GM19351 (cell line): ENCODE measurements around the gene JSRP1.

Experiments
- ATAC-seq: cut with Tn5 transposase; IDR thresholded peaks from one replicate; pipeline ENCODE4 v1.9.1; 2021; ENCODE audit warnings: mild to moderate bottlenecking, moderate library complexity; ENCODE audit not compliant: unreplicated experiment

Gene JSRP1

GRCh38 chr19:2246801-2247361 is 9.3 kb downstream of the JSRP1 start:
- ATAC-seq: no peak

DNA sequence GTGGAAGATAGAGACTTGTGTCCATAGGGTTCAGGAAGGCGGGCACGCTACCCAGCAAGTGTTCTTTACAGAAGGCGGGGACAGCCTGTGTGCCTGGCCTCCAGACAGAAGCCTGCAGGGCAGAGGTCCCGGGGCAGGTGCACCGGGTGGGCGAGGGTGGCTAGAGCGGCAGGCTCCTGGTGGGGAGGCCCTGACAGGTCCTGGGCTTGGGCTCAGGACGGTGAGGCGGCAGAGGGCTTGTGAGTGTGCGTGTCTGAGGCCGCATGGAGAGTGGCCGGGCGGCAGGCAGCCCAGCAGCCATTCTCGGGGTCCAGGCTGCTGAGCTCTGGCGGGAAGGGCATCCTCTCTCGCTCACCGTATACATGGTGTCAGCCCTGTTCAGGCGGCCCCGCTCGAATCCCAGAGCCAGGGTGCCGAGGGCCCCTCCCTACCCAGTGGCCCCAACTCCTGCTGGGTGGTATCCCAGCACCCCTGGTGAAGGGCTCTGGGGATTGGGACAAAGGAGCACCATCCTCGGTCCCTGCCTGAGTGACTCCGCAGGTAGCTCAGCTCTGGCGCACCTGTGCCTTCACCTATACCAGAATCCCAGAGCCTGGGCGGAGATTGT is 10.1 kb downstream of the JSRP1 start:
- ATAC-seq: no peak

GRCh38 chr19:2245273-2245672 is 10.9 kb downstream of the JSRP1 start:
- ATAC-seq: no peak

DNA sequence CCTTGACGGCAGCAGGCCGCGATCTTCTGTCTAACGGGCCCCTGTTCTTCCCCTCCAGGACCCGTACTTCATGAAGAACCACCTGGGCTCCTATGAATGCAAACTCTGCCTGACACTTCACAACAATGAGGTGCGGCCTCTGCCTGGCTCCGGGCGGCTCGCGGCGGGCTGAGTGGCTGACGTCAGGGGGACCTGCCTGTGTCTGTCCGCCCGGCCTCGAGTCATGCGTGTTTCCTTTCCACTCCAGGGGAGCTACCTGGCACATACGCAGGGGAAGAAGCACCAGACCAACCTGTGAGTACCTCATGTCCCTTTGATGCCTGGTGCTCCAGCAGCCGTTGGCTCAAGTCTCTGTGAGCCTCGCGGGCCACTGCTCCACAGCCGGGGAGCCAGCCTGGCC is 11.7 kb downstream of the JSRP1 start:
- no peak for ATAC-seq

- ATAC-seq: no peak
Observed at GRCh38 chr19:2244125-2244411, 12.1 kb downstream of the JSRP1 start.

DNA sequence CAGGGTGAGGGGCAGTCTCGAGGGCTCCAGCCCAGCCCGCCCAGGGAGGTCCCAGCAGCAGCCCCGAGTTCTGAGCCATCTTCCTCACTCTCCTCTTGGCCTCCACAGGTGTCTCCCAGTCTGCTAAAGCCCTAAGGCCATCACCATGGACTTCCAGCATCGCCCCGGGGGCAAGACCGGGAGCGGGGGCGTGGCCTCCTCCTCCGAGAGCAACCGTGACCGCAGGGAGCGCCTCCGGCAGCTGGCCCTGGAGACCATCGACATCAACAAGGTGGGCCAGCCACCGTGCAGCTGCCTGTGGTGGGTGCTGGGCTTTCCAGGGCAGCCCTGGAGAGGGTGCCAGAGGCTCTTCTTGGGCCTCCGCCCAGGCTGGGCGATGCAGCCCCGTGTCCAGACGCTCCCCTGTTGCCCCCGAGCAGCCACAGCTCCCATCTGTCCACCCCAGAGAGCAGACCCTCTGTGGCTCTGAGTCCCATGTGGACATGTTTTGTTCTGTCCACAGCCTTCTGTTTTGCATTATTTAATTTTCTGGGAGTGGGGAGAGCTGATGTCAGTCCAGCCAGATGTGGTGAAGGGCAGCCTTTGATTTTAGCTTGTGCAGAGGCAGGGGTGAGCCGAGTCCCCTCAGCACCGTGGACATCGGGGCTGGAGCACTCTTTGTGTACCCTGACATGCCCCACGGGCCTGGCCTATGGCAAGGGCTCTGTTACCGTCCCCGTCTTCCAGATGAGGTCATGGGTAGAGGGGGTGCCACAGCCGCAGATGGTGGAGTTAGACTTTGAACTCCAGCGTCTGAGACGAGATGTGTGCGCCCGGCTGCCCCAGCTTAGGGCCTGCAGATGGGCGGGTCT is 12.7 kb downstream of the JSRP1 start:
- ATAC-seq: no peak

GRCh38 chr19:2242816-2243215 is 13.4 kb downstream of the JSRP1 start:
- no peak for ATAC-seq

GRCh38 chr19:2242092-2242537 is 14.1 kb downstream of the JSRP1 start:
- no peak for ATAC-seq

- ATAC-seq: no peak
Observed at GRCh38 chr19:2240881-2241760, 15.1 kb downstream of the JSRP1 start.

GRCh38 chr19:2239771-2240770 is 16.1 kb downstream of the JSRP1 start:
- ATAC-seq: no peak

DNA sequence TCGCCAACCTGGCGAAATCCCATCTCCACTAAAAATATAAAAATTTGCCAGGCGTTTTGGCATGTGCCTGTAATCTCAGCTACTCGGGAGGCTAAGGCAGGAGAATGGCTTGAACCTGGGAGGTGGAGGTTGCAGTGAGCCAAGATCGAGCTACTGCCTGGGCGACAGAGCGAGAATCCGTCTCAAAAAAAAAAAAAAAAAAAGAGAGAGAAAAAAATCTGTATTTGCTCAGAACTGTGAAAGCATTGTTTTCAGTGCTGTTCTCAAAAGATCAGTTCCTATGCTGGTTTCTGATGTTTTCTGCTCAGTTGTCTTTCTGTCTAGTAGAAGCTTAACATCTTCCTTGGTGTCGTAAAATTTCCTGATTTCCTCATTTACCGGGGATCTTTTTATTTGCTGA is 17.0 kb downstream of the JSRP1 start:
- no peak for ATAC-seq

DNA sequence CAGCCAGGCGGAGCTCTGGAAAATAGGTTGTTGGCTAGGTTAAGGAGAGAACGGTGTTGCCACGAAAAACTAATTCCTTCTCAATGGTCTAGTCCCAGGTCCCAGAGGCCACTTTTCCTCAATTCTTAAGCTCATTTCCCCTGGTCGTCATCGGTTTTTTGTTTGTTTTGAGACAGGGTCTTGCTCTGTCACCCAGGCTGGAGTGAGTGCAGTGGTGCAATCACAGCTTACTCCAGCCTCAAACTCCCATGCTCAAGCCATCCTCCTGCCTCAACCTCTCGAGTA is 18.4 kb downstream of the JSRP1 start:
- no peak for ATAC-seq

GRCh38 chr19:2237051-2237868 is 19.0 kb downstream of the JSRP1 start:
- ATAC-seq: no peak

- peak; percentile 57 for ATAC-seq
Observed at GRCh38 chr19:2236314-2237050, 19.7 kb downstream of the JSRP1 start, which contains the start of the genes PLEKHJ1 and SF3A2. Gene PLEKHJ1, minus strand, starts transcription at chr19:2236329. Its CDS starts 81 bp downstream, at chr19:2236248. Gene SF3A2, plus strand, starts transcription at chr19:2236824. Its CDS starts 6,595 bp downstream, at chr19:2243419.

- ATAC-seq: no peak
Observed at GRCh38 chr19:2236064-2236313, 20.2 kb downstream of the JSRP1 start.

GRCh38 chr19:2235381-2236063 is 20.7 kb downstream of the JSRP1 start:
- no peak for ATAC-seq

DNA sequence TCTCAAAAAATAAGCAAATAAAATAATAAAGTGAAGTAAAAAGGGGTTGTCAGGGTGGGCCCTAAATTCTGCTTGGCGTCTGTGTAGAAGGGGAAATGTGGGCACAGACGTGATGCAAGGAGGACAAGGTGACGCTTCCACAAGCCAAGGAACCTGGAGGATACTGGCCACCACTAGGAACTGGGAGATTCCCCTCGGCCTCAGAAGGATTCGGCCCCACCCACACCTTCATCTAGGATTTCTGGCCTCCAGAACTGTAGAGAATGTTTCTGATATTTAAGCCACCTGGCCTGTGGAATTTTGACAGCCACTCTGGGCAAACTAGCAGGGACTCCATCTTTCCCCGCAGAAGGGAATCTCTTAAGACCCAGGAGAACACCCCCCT is 21.2 kb downstream of the JSRP1 start:
- no peak for ATAC-seq

- no peak for ATAC-seq
Observed at GRCh38 chr19:2233601-2234280, 22.5 kb downstream of the JSRP1 start.
